Measurements from ENCODE around the gene ARPC1A.

ARPC1A gene

GRCh38 chr7:99390941-99391602 is 65.4 kb downstream of the ARPC1A start:
- DNase-seq (ENCODE audit: low spot score), result no peak

DNA sequence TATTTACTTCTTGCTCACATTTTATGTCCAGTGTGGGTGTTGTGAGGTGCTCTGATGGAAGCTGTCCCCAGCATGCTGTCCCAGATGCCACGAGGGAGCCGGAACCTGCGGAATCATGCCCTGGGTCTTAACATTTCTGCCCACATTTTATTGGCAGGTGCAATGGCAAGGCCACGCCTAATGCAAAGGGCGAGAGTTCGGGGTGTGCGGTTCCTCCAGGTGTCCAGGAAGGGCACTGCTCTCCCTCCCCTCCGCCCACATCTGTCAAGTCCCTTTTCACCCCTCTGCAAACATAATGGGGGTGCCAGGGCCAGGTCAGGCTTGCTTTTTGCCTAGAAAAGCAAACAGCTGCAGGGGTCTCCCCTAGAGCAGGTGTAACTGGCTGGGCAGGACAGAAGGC is 66.3 kb downstream of the ARPC1A start:
- no peak for DNase-seq (ENCODE audit: low spot score)

GRCh38 chr7:99392659-99393354 is 67.1 kb downstream of the ARPC1A start:
- peak; percentile 76 for DNase-seq (ENCODE audit: low spot score)

DNA sequence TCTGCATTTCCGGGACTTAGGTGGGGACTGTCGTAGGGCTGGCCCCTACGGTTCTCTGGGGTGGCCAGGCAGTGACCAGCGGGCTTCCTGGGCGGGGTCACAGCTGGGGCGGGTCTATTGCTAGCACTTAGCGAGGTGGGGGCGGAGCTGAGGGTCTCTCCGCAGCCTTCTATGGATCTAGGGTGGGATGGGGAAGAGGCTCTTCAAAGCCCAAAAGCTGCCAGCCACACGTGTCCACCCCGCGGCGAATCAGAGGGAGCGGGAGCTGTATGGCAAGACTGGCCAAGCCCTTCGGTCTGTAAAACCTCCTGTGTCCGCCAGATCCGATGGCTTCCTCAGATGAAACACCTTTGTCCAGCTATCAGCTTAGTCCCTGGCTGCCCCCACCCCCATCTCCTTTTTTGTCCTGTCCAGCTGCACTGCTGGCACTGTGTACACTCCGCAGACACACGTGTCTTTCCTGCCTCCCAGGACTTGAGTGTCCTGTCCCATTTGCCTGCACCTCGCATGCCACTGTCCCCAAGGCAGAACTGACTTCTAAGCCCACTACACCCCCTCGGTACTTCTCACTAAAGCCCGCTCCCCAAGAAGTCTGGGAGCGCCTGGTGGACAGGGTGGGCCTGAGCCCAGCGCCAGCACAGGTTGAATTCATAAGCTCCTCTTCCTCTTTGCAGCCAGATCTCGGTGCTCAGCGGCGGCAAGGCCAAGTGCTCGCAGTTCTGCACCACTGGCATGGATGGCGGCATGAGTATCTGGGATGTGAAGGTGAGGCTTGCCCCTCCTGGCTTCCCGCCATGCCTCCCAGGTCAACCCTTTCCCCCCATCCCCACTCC is 67.9 kb downstream of the ARPC1A start:
- DNase-seq (ENCODE audit: low spot score), result no peak

DNA sequence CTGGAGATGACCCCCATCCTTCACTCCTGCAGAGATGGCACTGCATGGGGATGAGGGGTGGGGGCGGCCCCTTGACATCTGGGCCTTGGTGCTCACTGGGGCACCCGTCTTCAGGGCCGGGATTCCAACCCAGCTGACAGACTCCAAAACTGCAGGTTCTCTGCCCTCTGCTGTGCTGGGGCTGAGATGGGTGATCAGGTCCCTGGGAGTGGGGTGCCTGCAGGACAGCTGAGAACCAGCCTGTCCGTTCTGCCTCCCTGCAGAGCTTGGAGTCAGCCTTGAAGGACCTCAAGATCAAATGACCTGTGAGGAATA is 68.4 kb downstream of the ARPC1A start:
- DNase-seq (ENCODE audit: low spot score), result no peak

DNA sequence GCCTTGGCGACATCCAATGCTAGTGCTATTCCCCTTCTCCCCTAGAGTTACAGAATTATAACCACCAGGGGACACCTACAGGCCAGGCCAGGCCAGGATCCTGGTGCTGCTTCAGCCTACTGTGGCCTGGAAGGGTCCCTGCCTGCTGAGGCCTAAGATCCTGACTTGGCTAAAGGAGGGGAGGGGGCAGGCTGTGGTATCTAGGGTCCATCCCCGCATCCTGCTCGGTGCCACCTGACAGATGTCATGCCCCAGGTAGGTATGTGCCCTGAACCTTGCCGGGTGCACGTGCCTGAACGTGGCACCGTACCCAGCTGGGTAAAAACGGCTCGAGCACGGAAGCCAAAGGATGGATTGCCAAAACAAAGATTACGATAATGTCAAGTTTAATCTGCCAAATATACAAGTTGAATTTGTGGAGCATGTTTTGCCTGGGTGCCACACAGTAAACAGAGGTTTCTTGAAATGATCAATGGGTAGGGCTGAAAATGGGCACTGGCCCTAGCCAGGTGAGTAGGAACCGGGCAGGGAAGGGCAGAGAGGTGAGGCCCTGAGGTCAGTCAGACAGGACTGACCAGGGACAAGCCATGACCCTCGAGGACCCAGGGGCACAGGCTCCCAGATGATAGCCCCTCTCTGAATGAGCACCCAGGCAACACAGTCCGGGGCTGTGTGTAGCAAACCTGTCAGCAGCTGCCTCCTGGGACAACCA is 70.1 kb downstream of the ARPC1A start:
- DNase-seq (ENCODE audit: low spot score), result no peak

- DNase-seq (ENCODE audit: low spot score), result no peak
Observed at GRCh38 chr7:99396418-99397296, 71.0 kb downstream of the ARPC1A start.

DNA sequence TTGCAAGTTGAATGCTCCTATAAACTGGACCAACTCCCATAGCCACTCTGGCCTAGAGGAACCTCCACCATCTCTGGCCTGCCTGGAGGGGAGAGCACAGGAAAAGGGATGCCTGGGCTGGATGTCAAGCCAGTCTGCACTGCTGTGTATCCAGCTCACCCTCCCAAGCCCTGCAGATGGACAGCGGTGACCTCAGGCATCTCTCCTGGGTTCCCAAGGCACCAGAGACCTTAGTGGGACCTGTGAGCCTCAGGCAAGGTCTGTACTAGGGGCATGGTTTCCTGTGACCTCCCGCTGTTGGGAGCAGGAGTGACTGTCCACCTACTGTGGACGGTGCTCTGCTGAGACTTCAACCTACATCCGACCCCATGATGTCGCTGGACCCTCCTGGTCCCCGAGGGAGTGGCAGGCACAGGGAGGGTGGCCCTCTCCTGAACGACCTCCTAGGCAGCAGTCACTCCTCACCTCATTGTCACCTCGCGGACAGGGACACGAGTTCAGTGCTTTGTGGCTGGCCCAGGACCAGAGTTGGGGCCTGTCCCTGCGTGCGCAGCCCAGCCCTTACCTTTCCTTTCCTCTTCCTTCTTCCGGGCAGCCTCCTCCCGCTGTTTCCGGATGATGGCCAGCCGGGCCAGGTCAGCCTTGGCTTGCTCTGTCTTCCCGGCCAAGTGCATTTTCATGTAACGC is 71.7 kb downstream of the ARPC1A start:
- DNase-seq (ENCODE audit: low spot score), result no peak

- no peak for DNase-seq (ENCODE audit: low spot score)
Observed at GRCh38 chr7:99398891-99399445, 73.3 kb downstream of the ARPC1A start.

DNA sequence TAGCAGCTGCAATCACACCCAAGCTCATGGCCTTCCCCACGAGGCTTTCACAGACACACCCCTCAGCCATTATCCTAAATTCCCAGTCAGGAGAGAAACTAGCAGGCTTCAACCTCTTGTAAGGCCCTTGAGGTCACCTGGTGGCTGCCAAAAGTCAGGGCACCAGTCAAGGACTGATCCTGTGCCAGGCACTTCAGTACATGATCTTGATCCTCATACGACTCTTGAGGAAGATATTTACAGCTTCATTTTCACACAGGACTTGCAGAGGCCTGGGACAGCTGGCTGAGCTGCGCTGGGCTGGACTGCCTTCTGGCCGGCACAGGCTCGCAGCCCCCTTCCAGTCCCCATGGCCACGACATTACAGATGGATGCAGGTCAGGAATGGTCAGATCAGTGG is 73.9 kb downstream of the ARPC1A start:
- no peak for DNase-seq (ENCODE audit: low spot score)

DNA sequence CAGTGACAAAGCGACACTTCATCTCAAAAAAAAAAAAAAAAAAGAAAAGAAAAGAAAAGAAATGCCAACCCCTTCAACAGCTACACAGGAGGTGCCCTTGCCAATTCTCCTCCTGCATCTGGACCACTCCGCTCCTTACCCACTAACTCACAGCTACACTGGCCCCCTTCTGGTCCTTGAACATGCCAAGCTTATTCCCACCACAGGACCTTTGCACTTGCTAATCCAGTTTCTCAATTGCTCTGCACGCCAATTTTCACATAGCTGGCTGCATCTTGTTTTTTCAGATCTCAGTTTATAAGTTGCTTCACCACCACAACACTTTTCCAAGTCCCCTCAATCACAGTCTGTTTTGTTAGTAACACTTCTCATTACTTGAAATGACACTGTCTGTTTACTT is 77.2 kb downstream of the ARPC1A start:
- no peak for DNase-seq (ENCODE audit: low spot score)

GRCh38 chr7:99403764-99404163 is 78.1 kb downstream of the ARPC1A start:
- no peak for DNase-seq (ENCODE audit: low spot score)

- DNase-seq (ENCODE audit: low spot score), result no peak
Observed at GRCh38 chr7:99404235-99404976, 78.7 kb downstream of the ARPC1A start.

DNA sequence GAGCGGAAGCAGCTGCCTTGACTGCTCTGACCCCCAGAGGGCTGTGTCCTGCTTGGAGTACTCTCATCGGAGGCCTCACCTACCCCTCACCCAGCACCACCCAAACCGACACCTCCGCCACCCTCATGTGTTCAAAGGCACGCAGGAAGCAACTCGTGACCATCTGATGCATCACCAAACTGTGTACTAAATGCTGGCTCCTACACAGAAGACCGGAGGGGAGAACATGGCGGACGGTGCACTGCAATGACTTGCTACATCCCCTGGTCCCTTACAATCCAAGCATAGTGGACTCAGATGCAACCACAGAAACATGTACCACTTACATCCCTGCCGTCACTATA is 79.3 kb downstream of the ARPC1A start:
- DNase-seq (ENCODE audit: low spot score), result no peak

GRCh38 chr7:99406557-99406956 is 80.9 kb downstream of the ARPC1A start:
- no peak for DNase-seq (ENCODE audit: low spot score)

DNA sequence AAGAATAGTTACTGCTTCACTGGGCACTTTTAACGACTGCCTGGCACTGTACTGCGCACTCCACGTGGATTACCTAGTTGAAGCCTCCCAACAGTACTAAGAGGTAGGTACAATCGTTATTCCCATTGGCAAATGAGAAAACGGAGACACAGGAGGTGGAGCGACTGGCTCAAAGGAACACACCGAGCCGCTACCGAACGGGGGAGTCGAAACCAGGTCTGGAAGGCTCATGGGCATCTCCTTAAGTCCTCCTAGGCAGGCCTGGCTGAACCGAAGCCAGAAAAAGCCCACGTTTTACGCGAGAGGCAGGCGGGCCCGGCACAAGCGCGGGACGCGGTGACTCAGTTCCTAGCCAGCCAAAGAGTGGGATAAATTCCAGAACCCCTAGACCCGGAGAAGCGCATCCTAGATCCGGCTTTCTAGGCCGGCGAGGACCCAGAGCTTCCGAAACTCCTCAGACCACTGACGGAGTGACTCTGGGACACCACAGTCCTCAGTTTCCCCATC is 82.2 kb downstream of the ARPC1A start:
- no peak for DNase-seq (ENCODE audit: low spot score)

DNA sequence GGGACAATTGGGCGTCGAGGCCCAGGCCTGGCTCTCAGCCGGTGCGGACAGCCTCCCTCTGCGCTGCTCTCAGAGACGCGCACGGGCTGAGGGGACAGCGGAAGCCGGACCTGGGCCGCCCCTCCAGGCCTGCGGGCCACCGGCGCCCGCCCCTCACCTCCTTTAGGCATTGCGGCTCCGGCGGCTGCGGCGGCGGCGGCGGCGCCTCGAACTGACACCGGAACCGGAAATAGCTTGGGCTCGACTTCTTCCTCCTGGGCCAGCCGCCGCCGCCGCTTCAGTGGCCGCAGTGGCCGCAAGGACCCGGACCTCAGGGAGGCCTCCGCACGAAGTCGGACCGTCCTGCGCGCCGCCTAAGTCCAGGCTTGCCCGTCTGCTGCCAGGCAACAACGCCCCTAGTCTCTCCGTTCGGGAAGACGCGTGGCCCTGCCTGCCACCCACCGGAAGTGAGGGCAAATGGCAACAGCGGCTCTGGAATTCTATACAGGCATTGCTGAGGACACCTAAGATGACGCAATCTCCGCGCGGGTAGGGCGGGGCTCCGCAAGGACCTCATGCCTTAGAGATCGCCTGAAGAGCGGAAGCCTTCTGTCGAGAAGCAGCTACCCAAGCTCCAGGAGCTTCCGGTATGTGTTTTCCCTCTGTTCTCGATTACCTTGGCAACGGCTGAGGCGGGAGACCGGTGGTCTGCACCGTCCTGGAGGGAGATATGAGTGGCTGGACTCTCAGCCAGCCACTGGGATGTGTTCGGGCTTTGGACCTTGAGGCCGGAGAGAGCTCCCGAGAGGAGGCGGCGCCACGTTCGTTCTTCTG is 82.9 kb downstream of the ARPC1A start, which contains the start of the genes BUD31 and PDAP1:
Gene BUD31 (plus strand): TSS at position 591 of the 813 bp plus-strand sequence. CDS start 2,124 bp downstream, outside the sequence.
Gene PDAP1 (minus strand): TSS at position 219 of the 813 bp plus-strand sequence. CDS start 49 bp downstream, at position 170.
- peak; percentile 93 for DNase-seq (ENCODE audit: low spot score)

- no peak for DNase-seq (ENCODE audit: low spot score)
Observed at GRCh38 chr7:99409192-99409572, 83.5 kb downstream of the ARPC1A start.

GRCh38 chr7:99409806-99410205 is 84.1 kb downstream of the ARPC1A start:
- DNase-seq (ENCODE audit: low spot score), result no peak

Data from activated CD4-positive, alpha-beta T cell treated with anti-CD3 and anti-CD28 coated beads, Interleukin-2, Interleukin-4, amounts not matched to agents 100 ng/mL and 50 ng/mL, durations not matched to agents 16 hours and 8 hours (primary cell).